ENCODE results near the gene ZNF615.

DNA sequence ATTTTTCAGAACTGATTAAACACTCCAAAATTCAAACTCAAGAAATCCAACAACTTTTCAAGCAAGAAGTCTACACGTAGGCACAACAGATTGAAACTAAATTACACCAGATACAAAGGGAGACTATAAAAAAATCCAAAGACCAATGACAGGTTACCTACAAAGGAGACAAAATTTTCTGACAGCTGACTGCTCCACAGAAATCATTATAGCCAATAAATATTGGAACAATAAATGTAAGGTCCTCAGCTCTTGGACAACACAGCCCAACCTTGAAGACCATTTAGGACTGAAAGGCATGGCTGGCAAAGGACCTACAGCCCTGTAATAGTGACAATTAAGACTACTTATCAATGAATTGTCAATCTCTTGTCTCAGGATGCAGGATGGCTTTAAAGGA, 37.3 kb downstream of the ZNF615 start:
- TF ChIP-seq, protein P1, sequence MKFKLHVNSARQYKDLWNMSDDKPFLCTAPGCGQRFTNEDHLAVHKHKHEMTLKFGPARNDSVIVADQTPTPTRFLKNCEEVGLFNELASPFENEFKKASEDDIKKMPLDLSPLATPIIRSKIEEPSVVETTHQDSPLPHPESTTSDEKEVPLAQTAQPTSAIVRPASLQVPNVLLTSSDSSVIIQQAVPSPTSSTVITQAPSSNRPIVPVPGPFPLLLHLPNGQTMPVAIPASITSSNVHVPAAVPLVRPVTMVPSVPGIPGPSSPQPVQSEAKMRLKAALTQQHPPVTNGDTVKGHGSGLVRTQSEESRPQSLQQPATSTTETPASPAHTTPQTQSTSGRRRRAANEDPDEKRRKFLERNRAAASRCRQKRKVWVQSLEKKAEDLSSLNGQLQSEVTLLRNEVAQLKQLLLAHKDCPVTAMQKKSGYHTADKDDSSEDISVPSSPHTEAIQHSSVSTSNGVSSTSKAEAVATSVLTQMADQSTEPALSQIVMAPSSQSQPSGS (tag by site-specific recombination; IDR thresholded peaks at IDR 0.05; ENCODE audit: low read depth): no peak
- TF ChIP-seq, protein P2, sequence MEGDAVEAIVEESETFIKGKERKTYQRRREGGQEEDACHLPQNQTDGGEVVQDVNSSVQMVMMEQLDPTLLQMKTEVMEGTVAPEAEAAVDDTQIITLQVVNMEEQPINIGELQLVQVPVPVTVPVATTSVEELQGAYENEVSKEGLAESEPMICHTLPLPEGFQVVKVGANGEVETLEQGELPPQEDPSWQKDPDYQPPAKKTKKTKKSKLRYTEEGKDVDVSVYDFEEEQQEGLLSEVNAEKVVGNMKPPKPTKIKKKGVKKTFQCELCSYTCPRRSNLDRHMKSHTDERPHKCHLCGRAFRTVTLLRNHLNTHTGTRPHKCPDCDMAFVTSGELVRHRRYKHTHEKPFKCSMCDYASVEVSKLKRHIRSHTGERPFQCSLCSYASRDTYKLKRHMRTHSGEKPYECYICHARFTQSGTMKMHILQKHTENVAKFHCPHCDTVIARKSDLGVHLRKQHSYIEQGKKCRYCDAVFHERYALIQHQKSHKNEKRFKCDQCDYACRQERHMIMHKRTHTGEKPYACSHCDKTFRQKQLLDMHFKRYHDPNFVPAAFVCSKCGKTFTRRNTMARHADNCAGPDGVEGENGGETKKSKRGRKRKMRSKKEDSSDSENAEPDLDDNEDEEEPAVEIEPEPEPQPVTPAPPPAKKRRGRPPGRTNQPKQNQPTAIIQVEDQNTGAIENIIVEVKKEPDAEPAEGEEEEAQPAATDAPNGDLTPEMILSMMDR (tag by site-specific recombination; IDR thresholded peaks at IDR 0.05): no peak
- no peak for TF ChIP-seq ZNF621 (tag by site-specific recombination; IDR thresholded peaks at IDR 0.05)
- no peak for TF ChIP-seq KLF9 (tag by site-specific recombination; IDR thresholded peaks at IDR 0.05; ENCODE audit: low read depth)
- no peak for TF ChIP-seq ZBTB17 (tag by site-specific recombination; IDR thresholded peaks at IDR 0.05)
- TF ChIP-seq KLF10 (tag by site-specific recombination; IDR thresholded peaks at IDR 0.05): no peak

Data from HEK293 (cell line).